ENCODE data around the gene PCDHGA1.
"Not testable (repeated sequence)": the region's sequence is repeated elsewhere in the genome, so short reads cannot be mapped to it uniquely, and the experiment has no call there.

Gene PCDHGA1

DNA sequence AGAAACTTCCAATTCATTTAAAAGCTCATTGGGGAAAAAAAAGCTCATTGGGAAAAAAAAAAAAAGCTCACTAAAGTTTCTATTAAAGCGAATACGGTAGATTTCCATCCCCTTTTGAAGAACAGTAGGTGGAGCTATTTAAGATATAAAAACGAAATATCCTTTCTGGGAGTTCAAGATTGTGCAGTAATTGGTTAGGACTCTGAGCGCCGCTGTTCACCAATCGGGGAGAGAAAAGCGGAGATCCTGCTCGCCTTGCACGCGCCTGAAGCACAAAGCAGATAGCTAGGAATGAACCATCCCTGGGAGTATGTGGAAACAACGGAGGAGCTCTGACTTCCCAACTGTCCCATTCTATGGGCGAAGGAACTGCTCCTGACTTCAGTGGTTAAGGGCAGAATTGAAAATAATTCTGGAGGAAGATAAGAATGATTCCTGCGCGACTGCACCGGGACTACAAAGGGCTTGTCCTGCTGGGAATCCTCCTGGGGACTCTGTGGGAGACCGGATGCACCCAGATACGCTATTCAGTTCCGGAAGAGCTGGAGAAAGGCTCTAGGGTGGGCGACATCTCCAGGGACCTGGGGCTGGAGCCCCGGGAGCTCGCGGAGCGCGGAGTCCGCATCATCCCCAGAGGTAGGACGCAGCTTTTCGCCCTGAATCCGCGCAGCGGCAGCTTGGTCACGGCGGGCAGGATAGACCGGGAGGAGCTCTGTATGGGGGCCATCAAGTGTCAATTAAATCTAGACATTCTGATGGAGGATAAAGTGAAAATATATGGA, 100.2 kb downstream of the PCDHGA1 start, which contains the start of gene PCDHGA12:
PCDHGA12 (plus strand) TSS at position 176 of the 782 bp plus-strand sequence; CDS start at position 429, 253 bp downstream.
- WGBS, 2 experiments, result 95% methylated on average over 33 of the region's 33 CpGs
- Histone ChIP-seq H3K4me3 (ENCODE audit: insufficient read depth, low read depth, low read length) (no peak within 1 kb of the TSS), H3K4me1 (ENCODE audit: control insufficient read depth, insufficient read depth, low read length) (no peaks in the 10 kb centered on the region), H3K36me3 (ENCODE audit: control insufficient read depth, insufficient read depth, low read length) (peaks cover 46% of the 10 kb centered on the region), H3K9me3 (ENCODE audit: control insufficient read depth, low read length) (peaks cover 24% of the 10 kb centered on the region), H3K27ac (ENCODE audit: insufficient read depth, low read depth, low read length, poor library complexity, severe bottlenecking) (no peak within 1 kb of the TSS), H3K27me3 (ENCODE audit: control insufficient read depth, insufficient read depth, low read length, poor library complexity, severe bottlenecking) (no peaks in the 10 kb centered on the region)

- Histone ChIP-seq H3K9me3 (ENCODE audit: control insufficient read depth, low read length) (peaks cover 24% of the 10 kb centered on the region), H3K4me3 (ENCODE audit: insufficient read depth, low read depth, low read length) (no peak overlapping the region)
Measured at GRCh38 chr5:141431286-141431685, 101.0 kb downstream of the PCDHGA1 start.

GRCh38 chr5:141432308-141432707, 102.0 kb downstream of the PCDHGA1 start:
- H3K9me3 ChIP-seq (ENCODE audit: control insufficient read depth, low read length), result peaks cover 16% of the 10 kb centered on the region
- WGBS, 2 experiments, result 97 to 98% methylated on average over 38 of the region's 38 CpGs
- not testable (repeated sequence) for H3K4me1 ChIP-seq (ENCODE audit: control insufficient read depth, insufficient read depth, low read length)

More at GRCh38 chr5:141431286-141431685, 101.0 kb downstream of the PCDHGA1 start:
- no peak overlapping the region for H3K27ac ChIP-seq (ENCODE audit: insufficient read depth, low read depth, low read length, poor library complexity, severe bottlenecking)
- 96 to 97% methylated on average over 37 of the region's 37 CpGs for WGBS, 2 experiments
- H3K4me1 ChIP-seq (ENCODE audit: control insufficient read depth, insufficient read depth, low read length), result no peaks in the 10 kb centered on the region
- H3K36me3 ChIP-seq (ENCODE audit: control insufficient read depth, insufficient read depth, low read length), result peaks cover 41% of the 10 kb centered on the region
- H3K27me3 ChIP-seq (ENCODE audit: control insufficient read depth, insufficient read depth, low read length, poor library complexity, severe bottlenecking), result no peaks in the 10 kb centered on the region

GRCh38 chr5:141432726-141433125, 102.4 kb downstream of the PCDHGA1 start:
- not testable (repeated sequence) for H3K4me1 ChIP-seq (ENCODE audit: control insufficient read depth, insufficient read depth, low read length); H3K4me3 ChIP-seq (ENCODE audit: insufficient read depth, low read depth, low read length); H3K27me3 ChIP-seq (ENCODE audit: control insufficient read depth, insufficient read depth, low read length, poor library complexity, severe bottlenecking); H3K27ac ChIP-seq (ENCODE audit: insufficient read depth, low read depth, low read length, poor library complexity, severe bottlenecking)
- 94 to 95% methylated on average over 29 of the region's 29 CpGs for WGBS, 2 experiments
- Histone ChIP-seq H3K36me3 (ENCODE audit: control insufficient read depth, insufficient read depth, low read length) (peaks cover 27% of the 10 kb centered on the region), H3K9me3 (ENCODE audit: control insufficient read depth, low read length) (peaks cover 15% of the 10 kb centered on the region)

More at GRCh38 chr5:141432308-141432707, 102.0 kb downstream of the PCDHGA1 start:
- H3K27me3 ChIP-seq (ENCODE audit: control insufficient read depth, insufficient read depth, low read length, poor library complexity, severe bottlenecking); H3K27ac ChIP-seq (ENCODE audit: insufficient read depth, low read depth, low read length, poor library complexity, severe bottlenecking); H3K4me3 ChIP-seq (ENCODE audit: insufficient read depth, low read depth, low read length): not testable (repeated sequence)
- H3K36me3 ChIP-seq (ENCODE audit: control insufficient read depth, insufficient read depth, low read length), result peaks cover 31% of the 10 kb centered on the region

GRCh38 chr5:141434006-141434405, 103.7 kb downstream of the PCDHGA1 start:
- Histone ChIP-seq H3K27me3 (ENCODE audit: control insufficient read depth, insufficient read depth, low read length, poor library complexity, severe bottlenecking) (no peaks in the 10 kb centered on the region), H3K4me1 (ENCODE audit: control insufficient read depth, insufficient read depth, low read length) (no peaks in the 10 kb centered on the region), H3K27ac (ENCODE audit: insufficient read depth, low read depth, low read length, poor library complexity, severe bottlenecking) (no peak overlapping the region), H3K4me3 (ENCODE audit: insufficient read depth, low read depth, low read length) (no peak overlapping the region), H3K9me3 (ENCODE audit: control insufficient read depth, low read length) (peaks cover 15% of the 10 kb centered on the region), H3K36me3 (ENCODE audit: control insufficient read depth, insufficient read depth, low read length) (peaks cover 21% of the 10 kb centered on the region)
- WGBS, 2 experiments, result 92 to 95% methylated on average over 2 of the region's 2 CpGs

DNA sequence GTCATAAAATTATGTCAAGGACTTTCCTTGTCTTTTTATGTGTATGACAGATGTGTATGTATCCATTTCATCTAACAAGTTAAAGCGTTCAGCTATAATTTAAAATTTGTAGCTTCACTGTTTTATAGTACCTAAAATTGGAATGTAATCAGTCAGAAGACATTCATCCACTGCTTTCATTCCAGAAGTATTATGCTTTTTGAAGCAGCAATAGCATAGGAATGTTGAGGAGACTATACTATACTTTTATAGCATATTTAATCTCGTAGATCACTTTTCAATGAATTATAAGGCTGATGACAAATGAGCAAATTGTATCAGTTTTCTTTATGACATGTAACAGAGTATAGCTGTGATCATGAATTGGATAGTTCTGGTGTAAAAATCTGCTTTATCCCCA, 106.9 kb downstream of the PCDHGA1 start:
- Histone ChIP-seq H3K4me3 (ENCODE audit: insufficient read depth, low read depth, low read length) (no peak overlapping the region), H3K27me3 (ENCODE audit: control insufficient read depth, insufficient read depth, low read length, poor library complexity, severe bottlenecking) (no peaks in the 10 kb centered on the region), H3K27ac (ENCODE audit: insufficient read depth, low read depth, low read length, poor library complexity, severe bottlenecking) (no peak overlapping the region), H3K4me1 (ENCODE audit: control insufficient read depth, insufficient read depth, low read length) (no peaks in the 10 kb centered on the region), H3K36me3 (ENCODE audit: control insufficient read depth, insufficient read depth, low read length) (peaks cover 5% of the 10 kb centered on the region), H3K9me3 (ENCODE audit: control insufficient read depth, low read length) (peaks cover 4% of the 10 kb centered on the region)
- WGBS, 2 experiments, result 85 to 100% methylated on average over 1 to 2 of the region's 2 CpGs

DNA sequence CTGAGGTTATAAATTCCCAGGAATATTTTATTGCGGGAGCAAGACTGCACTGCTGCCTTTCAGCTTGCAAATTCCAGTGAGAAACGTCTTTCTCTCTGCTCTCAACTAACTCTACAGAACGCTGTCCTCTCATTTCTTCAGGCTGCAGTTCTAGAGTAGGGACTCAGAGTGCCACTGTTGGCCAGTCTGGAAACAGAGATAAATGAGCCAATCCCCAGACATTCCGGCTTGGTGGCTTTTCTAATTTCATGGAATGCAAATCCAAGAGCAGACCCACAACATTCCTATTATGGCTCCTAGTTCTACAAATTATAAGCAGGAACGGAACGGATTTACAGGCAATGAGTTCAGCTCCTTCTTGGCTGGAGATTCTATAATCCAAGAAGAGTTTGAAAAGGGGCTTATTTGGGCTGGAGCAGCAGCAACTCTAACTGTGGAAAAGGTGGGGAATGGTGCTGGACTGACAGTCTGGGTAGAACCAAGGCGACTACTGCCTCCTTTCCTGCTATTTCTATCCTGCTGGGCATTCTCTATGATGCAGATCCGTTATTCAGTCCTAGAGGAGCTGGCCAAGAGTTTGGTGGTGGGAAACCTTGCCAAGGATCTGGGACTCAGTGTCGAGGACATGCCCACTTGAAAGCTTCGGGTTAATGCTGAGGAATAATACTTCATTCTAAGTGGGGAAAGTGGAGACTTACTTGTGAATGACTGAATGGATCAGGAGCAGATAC, 109.3 kb downstream of the PCDHGA1 start:
- no peaks in the 10 kb centered on the region for H3K27me3 ChIP-seq (ENCODE audit: control insufficient read depth, insufficient read depth, low read length, poor library complexity, severe bottlenecking)
- peaks cover 2% of the 10 kb centered on the region for H3K9me3 ChIP-seq (ENCODE audit: control insufficient read depth, low read length)
- no peak overlapping the region for H3K27ac ChIP-seq (ENCODE audit: insufficient read depth, low read depth, low read length, poor library complexity, severe bottlenecking)
- H3K4me1 ChIP-seq (ENCODE audit: control insufficient read depth, insufficient read depth, low read length), result no peaks in the 10 kb centered on the region
- peaks cover 4% of the 10 kb centered on the region for H3K36me3 ChIP-seq (ENCODE audit: control insufficient read depth, insufficient read depth, low read length)
- WGBS, 2 experiments, result 87 to 90% methylated on average over 10 of the region's 10 CpGs
- H3K4me3 ChIP-seq (ENCODE audit: insufficient read depth, low read depth, low read length), result no peak overlapping the region

DNA sequence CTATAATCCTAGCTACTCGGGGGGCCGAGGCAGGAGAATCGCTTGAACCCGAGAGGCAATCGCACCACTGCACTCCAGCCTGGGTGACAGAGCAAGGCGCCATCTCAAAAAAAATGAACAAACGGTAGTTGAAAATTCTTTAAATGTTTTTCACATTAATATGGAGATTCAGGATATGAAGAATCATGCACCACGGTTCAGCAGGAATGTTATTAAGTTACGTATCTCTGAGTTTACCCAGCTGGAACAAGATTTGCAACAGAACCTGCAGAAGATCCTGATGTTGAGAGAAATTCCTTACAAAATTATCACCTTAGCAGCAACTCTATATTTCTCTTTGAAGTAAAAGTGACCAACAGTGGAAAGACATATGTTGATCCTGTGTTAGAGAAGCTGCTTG, 110.0 kb downstream of the PCDHGA1 start:
- 93% methylated on average over 9 of the region's 9 CpGs for WGBS, 2 experiments
- Histone ChIP-seq H3K36me3 (ENCODE audit: control insufficient read depth, insufficient read depth, low read length) (peaks cover 4% of the 10 kb centered on the region), H3K9me3 (ENCODE audit: control insufficient read depth, low read length) (peaks cover under 1% of the 10 kb centered on the region), H3K27ac (ENCODE audit: insufficient read depth, low read depth, low read length, poor library complexity, severe bottlenecking) (no peak overlapping the region), H3K4me3 (ENCODE audit: insufficient read depth, low read depth, low read length) (no peak overlapping the region), H3K4me1 (ENCODE audit: control insufficient read depth, insufficient read depth, low read length) (no peaks in the 10 kb centered on the region), H3K27me3 (ENCODE audit: control insufficient read depth, insufficient read depth, low read length, poor library complexity, severe bottlenecking) (no peaks in the 10 kb centered on the region)

- WGBS, 2 experiments, result 96 to 97% methylated on average over 50 of the region's 50 CpGs
- Histone ChIP-seq H3K36me3 (ENCODE audit: control insufficient read depth, insufficient read depth, low read length) (peaks cover 4% of the 10 kb centered on the region), H3K9me3 (ENCODE audit: control insufficient read depth, low read length) (no peaks in the 10 kb centered on the region), H3K27me3 (ENCODE audit: control insufficient read depth, insufficient read depth, low read length, poor library complexity, severe bottlenecking) (no peaks in the 10 kb centered on the region), H3K4me3 (ENCODE audit: insufficient read depth, low read depth, low read length) (no peak overlapping the region), H3K4me1 (ENCODE audit: control insufficient read depth, insufficient read depth, low read length) (no peaks in the 10 kb centered on the region), H3K27ac (ENCODE audit: insufficient read depth, low read depth, low read length, poor library complexity, severe bottlenecking) (no peak overlapping the region)
Measured at GRCh38 chr5:141441571-141442170, 111.4 kb downstream of the PCDHGA1 start.

DNA sequence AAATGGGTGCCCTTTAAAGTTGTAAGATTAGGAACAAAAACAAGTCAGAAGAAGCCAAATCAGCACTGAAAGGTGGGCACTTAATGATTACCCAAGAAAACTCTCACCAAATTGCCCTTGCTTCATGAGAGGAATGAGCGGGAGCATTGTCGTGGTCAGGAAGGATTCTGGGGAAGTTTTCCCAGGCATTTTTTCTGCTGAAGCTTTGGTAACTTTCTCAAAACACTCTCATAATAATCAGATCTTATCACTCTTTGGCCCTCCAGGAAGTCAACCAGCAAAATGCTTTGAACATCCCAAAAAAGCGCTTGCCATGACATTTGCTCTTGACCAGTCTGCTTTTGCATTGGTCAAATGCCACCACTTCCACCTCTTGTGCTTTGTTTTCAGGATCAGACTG, 135.0 kb downstream of the PCDHGA1 start:
- WGBS, 2 experiments, result 95 to 96% methylated on average over 3 of the region's 3 CpGs
- H3K9me3 ChIP-seq (ENCODE audit: control insufficient read depth, low read length), result no peaks in the 10 kb centered on the region
- H3K27ac ChIP-seq (ENCODE audit: insufficient read depth, low read depth, low read length, poor library complexity, severe bottlenecking), result no peak overlapping the region
- H3K4me3 ChIP-seq (ENCODE audit: insufficient read depth, low read depth, low read length), result no peak overlapping the region
- no peaks in the 10 kb centered on the region for H3K36me3 ChIP-seq (ENCODE audit: control insufficient read depth, insufficient read depth, low read length)
- no peaks in the 10 kb centered on the region for H3K4me1 ChIP-seq (ENCODE audit: control insufficient read depth, insufficient read depth, low read length)
- no peaks in the 10 kb centered on the region for H3K27me3 ChIP-seq (ENCODE audit: control insufficient read depth, insufficient read depth, low read length, poor library complexity, severe bottlenecking)

Measured in ectodermal cell (in vitro differentiated cells).